ENCODE data around the gene DENND6B. TPM values are rescaled to one million over a fixed set of nuclear protein-coding genes. Genes with fewer than 3 reads are reported as not detected.

The DENND6B gene
- total and polyA plus RNA-seq, 2 of the 13 experiments (the other 11 are each of a cell fraction or from before 2014, with no cell fraction given) = 0.95 to 3.8 TPM

DNA sequence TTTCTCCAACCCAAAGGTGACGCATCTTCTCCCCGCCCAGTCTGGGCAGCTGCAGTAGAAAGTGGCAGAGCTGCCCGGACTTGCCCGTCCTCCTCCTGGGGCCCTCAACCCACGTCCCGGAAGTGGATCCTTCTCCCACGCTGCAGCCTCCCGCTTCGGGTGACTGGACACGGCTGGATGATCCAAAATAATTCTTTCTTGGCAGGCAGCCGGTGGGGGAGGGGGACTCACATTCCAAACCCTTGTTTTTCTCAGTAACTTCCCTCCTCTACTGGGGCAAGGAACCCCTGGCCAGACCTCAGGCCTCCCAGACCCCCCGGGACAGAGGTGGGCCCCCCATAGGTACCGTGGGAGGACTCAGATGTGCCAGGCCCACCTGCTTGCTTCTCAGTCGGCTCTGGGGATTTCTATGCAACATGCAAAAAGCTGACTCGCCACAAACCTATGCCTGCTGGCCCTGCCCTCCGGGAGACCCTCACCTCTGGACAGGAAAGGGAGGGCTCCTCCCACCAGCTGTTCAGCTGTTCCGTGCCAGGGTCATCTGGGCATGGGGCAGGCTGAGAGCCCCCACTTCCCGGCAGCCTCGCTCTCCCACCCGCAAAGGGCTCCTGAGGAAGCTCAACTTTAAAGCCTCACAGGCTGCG lies 20.8 kb downstream of the DENND6B start (continued):
- TF ChIP-seq DR1 (CRISPR knock-in tag; IDR thresholded peaks at IDR 0.05) = no peak
- no peak for TF ChIP-seq NR2F1 (CRISPR knock-in tag; IDR thresholded peaks at IDR 0.05)
- 0 out of 2 replicates have a peak, but pooled peaks have one; percentile 10 for TF ChIP-seq ZNF776 (CRISPR knock-in tag; IDR thresholded peaks at IDR 0.05)
- TF ChIP-seq ZNF839 (CRISPR knock-in tag; IDR thresholded peaks at IDR 0.05; ENCODE audit: borderline replicate concordance) = no peak
- TF ChIP-seq ZNF143 (CRISPR knock-in tag; IDR thresholded peaks at IDR 0.05) = no peak
- no peak for TF ChIP-seq GFI1 (CRISPR knock-in tag; IDR thresholded peaks at IDR 0.05; ENCODE audit: borderline replicate concordance)
- no peak for TF ChIP-seq PRPF4 (IDR thresholded peaks at IDR 0.05; ENCODE audit: low read depth, low read length, poor library complexity, severe bottlenecking)
- TF ChIP-seq NFATC3 (CRISPR knock-in tag; IDR thresholded peaks at IDR 0.05) = no peak
- TF ChIP-seq ZNF282 (IDR thresholded peaks at IDR 0.05; ENCODE audit: partially characterized antibody) = no peak
- no peak for TF ChIP-seq ZNF230 (CRISPR knock-in tag; IDR thresholded peaks at IDR 0.05)
- TF ChIP-seq NFRKB (IDR thresholded peaks at IDR 0.05) = no peak
- TF ChIP-seq ZNF567 (CRISPR knock-in tag; IDR thresholded peaks at IDR 0.05; ENCODE audit: borderline replicate concordance) = no peak
- TF ChIP-seq, protein P1, sequence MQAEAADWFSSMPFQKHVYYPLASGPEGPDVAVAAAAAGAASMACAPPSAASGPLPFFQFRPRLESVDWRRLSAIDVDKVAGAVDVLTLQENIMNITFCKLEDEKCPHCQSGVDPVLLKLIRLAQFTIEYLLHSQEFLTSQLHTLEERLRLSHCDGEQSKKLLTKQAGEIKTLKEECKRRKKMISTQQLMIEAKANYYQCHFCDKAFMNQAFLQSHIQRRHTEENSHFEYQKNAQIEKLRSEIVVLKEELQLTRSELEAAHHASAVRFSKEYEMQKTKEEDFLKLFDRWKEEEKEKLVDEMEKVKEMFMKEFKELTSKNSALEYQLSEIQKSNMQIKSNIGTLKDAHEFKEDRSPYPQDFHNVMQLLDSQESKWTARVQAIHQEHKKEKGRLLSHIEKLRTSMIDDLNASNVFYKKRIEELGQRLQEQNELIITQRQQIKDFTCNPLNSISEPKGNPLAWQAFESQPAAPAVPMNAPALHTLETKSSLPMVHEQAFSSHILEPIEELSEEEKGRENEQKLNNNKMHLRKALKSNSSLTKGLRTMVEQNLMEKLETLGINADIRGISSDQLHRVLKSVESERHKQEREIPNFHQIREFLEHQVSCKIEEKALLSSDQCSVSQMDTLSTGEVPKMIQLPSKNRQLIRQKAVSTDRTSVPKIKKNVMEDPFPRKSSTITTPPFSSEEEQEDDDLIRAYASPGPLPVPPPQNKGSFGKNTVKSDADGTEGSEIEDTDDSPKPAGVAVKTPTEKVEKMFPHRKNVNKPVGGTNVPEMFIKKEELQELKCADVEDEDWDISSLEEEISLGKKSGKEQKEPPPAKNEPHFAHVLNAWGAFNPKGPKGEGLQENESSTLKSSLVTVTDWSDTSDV (CRISPR knock-in tag; IDR thresholded peaks at IDR 0.05) = no peak
- no peak for TF ChIP-seq SMYD3 (CRISPR knock-in tag; IDR thresholded peaks at IDR 0.05)
- TF ChIP-seq, protein P2, sequence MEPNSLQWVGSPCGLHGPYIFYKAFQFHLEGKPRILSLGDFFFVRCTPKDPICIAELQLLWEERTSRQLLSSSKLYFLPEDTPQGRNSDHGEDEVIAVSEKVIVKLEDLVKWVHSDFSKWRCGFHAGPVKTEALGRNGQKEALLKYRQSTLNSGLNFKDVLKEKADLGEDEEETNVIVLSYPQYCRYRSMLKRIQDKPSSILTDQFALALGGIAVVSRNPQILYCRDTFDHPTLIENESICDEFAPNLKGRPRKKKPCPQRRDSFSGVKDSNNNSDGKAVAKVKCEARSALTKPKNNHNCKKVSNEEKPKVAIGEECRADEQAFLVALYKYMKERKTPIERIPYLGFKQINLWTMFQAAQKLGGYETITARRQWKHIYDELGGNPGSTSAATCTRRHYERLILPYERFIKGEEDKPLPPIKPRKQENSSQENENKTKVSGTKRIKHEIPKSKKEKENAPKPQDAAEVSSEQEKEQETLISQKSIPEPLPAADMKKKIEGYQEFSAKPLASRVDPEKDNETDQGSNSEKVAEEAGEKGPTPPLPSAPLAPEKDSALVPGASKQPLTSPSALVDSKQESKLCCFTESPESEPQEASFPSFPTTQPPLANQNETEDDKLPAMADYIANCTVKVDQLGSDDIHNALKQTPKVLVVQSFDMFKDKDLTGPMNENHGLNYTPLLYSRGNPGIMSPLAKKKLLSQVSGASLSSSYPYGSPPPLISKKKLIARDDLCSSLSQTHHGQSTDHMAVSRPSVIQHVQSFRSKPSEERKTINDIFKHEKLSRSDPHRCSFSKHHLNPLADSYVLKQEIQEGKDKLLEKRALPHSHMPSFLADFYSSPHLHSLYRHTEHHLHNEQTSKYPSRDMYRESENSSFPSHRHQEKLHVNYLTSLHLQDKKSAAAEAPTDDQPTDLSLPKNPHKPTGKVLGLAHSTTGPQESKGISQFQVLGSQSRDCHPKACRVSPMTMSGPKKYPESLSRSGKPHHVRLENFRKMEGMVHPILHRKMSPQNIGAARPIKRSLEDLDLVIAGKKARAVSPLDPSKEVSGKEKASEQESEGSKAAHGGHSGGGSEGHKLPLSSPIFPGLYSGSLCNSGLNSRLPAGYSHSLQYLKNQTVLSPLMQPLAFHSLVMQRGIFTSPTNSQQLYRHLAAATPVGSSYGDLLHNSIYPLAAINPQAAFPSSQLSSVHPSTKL (CRISPR knock-in tag; IDR thresholded peaks at IDR 0.05) = no peak; the same call in 1 of the 2 replicates
- no peak for TF ChIP-seq MXI1 (IDR thresholded peaks at IDR 0.05; ENCODE audit: borderline replicate concordance, low read depth, low read length)
- TF ChIP-seq REL (CRISPR knock-in tag; conservative IDR thresholded peaks at IDR 0.05) = no peak
- TF ChIP-seq KLF16 (CRISPR knock-in tag; IDR thresholded peaks at IDR 0.05) = 0 out of 4 replicates have a peak, but pooled peaks of 1 of the 2 experiments have one; percentile 19
- TF ChIP-seq, protein P3, sequence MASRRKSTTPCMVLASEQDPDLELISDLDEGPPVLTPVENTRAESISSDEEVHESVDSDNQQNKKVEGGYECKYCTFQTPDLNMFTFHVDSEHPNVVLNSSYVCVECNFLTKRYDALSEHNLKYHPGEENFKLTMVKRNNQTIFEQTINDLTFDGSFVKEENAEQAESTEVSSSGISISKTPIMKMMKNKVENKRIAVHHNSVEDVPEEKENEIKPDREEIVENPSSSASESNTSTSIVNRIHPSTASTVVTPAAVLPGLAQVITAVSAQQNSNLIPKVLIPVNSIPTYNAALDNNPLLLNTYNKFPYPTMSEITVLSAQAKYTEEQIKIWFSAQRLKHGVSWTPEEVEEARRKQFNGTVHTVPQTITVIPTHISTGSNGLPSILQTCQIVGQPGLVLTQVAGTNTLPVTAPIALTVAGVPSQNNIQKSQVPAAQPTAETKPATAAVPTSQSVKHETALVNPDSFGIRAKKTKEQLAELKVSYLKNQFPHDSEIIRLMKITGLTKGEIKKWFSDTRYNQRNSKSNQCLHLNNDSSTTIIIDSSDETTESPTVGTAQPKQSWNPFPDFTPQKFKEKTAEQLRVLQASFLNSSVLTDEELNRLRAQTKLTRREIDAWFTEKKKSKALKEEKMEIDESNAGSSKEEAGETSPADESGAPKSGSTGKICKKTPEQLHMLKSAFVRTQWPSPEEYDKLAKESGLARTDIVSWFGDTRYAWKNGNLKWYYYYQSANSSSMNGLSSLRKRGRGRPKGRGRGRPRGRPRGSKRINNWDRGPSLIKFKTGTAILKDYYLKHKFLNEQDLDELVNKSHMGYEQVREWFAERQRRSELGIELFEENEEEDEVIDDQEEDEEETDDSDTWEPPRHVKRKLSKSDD (CRISPR knock-in tag; IDR thresholded peaks at IDR 0.05; ENCODE audit: low read depth) = no peak
- TF ChIP-seq CBX1 (IDR thresholded peaks at IDR 0.05; ENCODE audit: low read depth) = peak; percentile 37
- no peak for TF ChIP-seq KDM2A (CRISPR knock-in tag; IDR thresholded peaks at IDR 0.05; ENCODE audit: borderline replicate concordance, low read depth)

Measured in HepG2 (cell line).